ENCODE results near the gene KAT2A. TPM values are rescaled to one million over a fixed set of nuclear protein-coding genes. Genes with fewer than 3 reads are reported as not detected.

KAT2A gene
- total RNA-seq, 1 experiment from 2014 or later = 43.5 TPM

GRCh38 chr17:42088736-42089135 is 32.4 kb downstream of the KAT2A start:
- no peak overlapping the region for H3K27ac ChIP-seq (ENCODE audit: insufficient read length, low read depth, low read length)
- no peak overlapping the region for H2BK20ac ChIP-seq (ENCODE audit: low read depth, low read length, poor library complexity, severe bottlenecking)
- no peak overlapping the region for H3K56ac ChIP-seq (ENCODE audit: insufficient read length, low read depth, low read length)
- H3K23me2 ChIP-seq (ENCODE audit: insufficient read length, low read depth, low read length, poor library complexity, severe bottlenecking) = no peaks in the 10 kb centered on the region
- Mint-ChIP-seq H3K27me3 (ENCODE audit: low read depth) (peaks cover 6% of the 10 kb centered on the region), H3K9me3 (no peaks in the 10 kb centered on the region), H3K27ac (no peak overlapping the region), H3K4me1 (peaks cover 5 to 23% of the 10 kb centered on the region in 2 experiments), H3K4me3 (no peak overlapping the region), H3K36me3 (ENCODE audit: insufficient read depth in 1 of 3, low read depth in 3 of 3) (no peaks in the 10 kb centered on the region)
- no peaks in the 10 kb centered on the region for H3K4me1 ChIP-seq (ENCODE audit: insufficient read depth, low read length)
- no peak overlapping the region for H3K18ac ChIP-seq (ENCODE audit: insufficient read length, low read depth, low read length)
- no peaks in the 10 kb centered on the region for H4K20me1 ChIP-seq (ENCODE audit: control insufficient read depth, insufficient read depth, insufficient read length)
- no peaks in the 10 kb centered on the region for H3K9me3 ChIP-seq (ENCODE audit: control insufficient read depth, low read depth, low read length)
- no peak overlapping the region for H4K91ac ChIP-seq (ENCODE audit: insufficient read length, low read depth, low read length)
- no peak for DNase-seq
- H3K79me1 ChIP-seq (ENCODE audit: insufficient read depth, low read depth, low read length, poor library complexity, severe bottlenecking) = no peaks in the 10 kb centered on the region
- no peak overlapping the region; the same call in 1 of the 2 replicates for H3K14ac ChIP-seq (ENCODE audit: insufficient read depth, low read length)
- no peak overlapping the region for H2BK5ac ChIP-seq (ENCODE audit: insufficient read length, low read length)
- no peak overlapping the region for H4K5ac ChIP-seq (ENCODE audit: insufficient read length, low read depth, low read length)
- H3K4ac ChIP-seq (ENCODE audit: low read depth, low read length) = no peak overlapping the region
- H3T11ph ChIP-seq (ENCODE audit: low read length) = no peak overlapping the region
- no peak overlapping the region for H3K4me2 ChIP-seq (ENCODE audit: insufficient read depth, insufficient read length, low read length)
- H3K23ac ChIP-seq (ENCODE audit: insufficient read length, low read depth, low read length) = no peak overlapping the region
- H2BK12ac ChIP-seq (ENCODE audit: insufficient read length, low read depth, low read length) = no peak overlapping the region
- no peaks in the 10 kb centered on the region for H3K27me3 ChIP-seq (ENCODE audit: insufficient read depth, low read length)
- no peaks in the 10 kb centered on the region for H3K79me2 ChIP-seq (ENCODE audit: insufficient read depth, low read length)
- WGBS (ENCODE audit: extremely low coverage, insufficient read length, low lambda C conversion rate) = no CpG with 5 or more reads among the region's 8 CpGs
- no peak overlapping the region for H3K9ac ChIP-seq (ENCODE audit: extremely low read depth, insufficient read length, low read length)
- H2BK120ac ChIP-seq (ENCODE audit: low read depth, low read length, poor library complexity, severe bottlenecking) = no peak overlapping the region
- no peak overlapping the region for H2BK15ac ChIP-seq (ENCODE audit: low read depth, low read length)
- no peak overlapping the region for H4K8ac ChIP-seq (replicated peaks; ENCODE audit: insufficient read length, low read depth, low read length)
- H2AFZ ChIP-seq (ENCODE audit: low read length) = no peak overlapping the region
- no peak for TF ChIP-seq CTCF (conservative IDR thresholded peaks at IDR 0.05)
- no peak overlapping the region for H2AK5ac ChIP-seq (ENCODE audit: insufficient read length, low read length)
